ENCODE results near the gene P4HB. TPM values are rescaled to one million over a fixed set of nuclear protein-coding genes. Genes with fewer than 3 reads are reported as not detected.
A peak's percentile ranks its signal among the peaks of the same experiment; 100 is the strongest.

Gene P4HB
- total and polyA plus RNA-seq, 10 of the 15 experiments (the other 5 are each of a cell fraction or from before 2014, with no cell fraction given): 4.7 to 549 (median 361) TPM

- TF ChIP-seq TBL1XR1 (IDR thresholded peaks at IDR 0.05; ENCODE audit: low read depth, low read length) (no peak), EGR1 (IDR thresholded peaks at IDR 0.05; ENCODE audit: borderline replicate concordance in 1 of 2, low read depth in 2 of 2, low read length in 2 of 2) (no peak), ATF7 (IDR thresholded peaks at IDR 0.05; ENCODE audit: low read depth) (no peak), NR2F1 (conservative IDR thresholded peaks at IDR 0.05) (no peak), ZBED1 (IDR thresholded peaks at IDR 0.05; ENCODE audit: borderline replicate concordance) (no peak)
Measured at GRCh38 chr17:81904600-81905423, 44.5 kb upstream of the P4HB start (continued).

DNA sequence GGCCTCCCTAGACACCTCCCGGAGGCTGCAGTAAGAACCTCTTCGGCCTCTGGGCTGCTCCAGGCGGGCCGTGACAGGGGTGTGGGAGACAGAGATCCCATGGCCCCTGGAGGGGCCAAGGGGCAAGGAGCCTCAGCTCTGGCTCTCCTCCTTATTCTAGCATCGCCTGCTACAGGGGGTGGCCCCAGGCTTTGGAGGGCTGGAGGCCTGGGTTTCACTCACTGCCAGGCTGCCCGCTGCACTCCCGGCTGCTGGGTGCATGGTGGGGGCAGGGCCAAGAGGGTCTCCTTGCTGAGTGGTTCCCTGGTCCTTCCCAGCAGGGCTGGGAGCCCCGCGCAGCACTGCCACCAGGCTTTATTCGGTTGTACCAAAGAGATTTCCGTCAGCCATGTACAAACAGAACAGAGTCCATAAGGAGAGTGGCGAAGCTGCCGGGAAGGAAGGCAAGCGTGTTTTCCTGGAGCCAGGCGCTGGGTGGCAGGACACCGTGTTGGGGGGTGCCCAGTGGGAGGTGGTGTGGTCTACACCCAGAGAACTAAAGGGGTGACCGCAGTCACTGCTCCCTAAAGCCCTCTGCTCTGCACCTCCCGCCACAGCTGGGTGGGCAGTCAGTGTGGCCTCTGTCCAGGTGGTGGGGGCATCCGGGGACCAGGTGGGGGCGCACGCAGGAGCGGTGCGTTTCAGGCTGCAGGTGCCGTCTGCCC is 43.7 kb upstream of the P4HB start:
- intact Hi-C loops (cut with micrococcal nuclease; ENCODE audit: unreplicated experiment): no loop called here
- H3K79me2 ChIP-seq (ENCODE audit: control insufficient read depth, insufficient read depth, low read length): no peaks in the 10 kb centered on the region
- CTCF ChIA-PET: no interaction called here
- no peak overlapping the region for H2AFZ ChIP-seq (ENCODE audit: control insufficient read depth, low read depth, low read length)
- H3K9me3 ChIP-seq (replicated peaks; ENCODE audit: control insufficient read depth, insufficient read depth, low read length): no peaks in the 10 kb centered on the region
- TF ChIP-seq RCOR1 (conservative IDR thresholded peaks at IDR 0.05; ENCODE audit: low read depth, low read length) (no peak), POLR2AphosphoS5 (IDR thresholded peaks at IDR 0.05; ENCODE audit: low read length) (no peak), BMI1 (IDR thresholded peaks at IDR 0.05; ENCODE audit: borderline replicate concordance) (no peak), EP300 (IDR thresholded peaks at IDR 0.05; ENCODE audit: borderline replicate concordance in 1 of 2, control insufficient read depth in 1 of 2, low read depth in 2 of 2, low read length in 2 of 2) (no peak), IKZF2 (IDR thresholded peaks at IDR 0.05) (no peak), WRNIP1 (IDR thresholded peaks at IDR 0.05; ENCODE audit: borderline replicate concordance, low read depth, low read length) (no peak), PAX5 (IDR thresholded peaks at IDR 0.05; ENCODE audit: borderline replicate concordance, low read depth, low read length) (no peak), ELK1 (IDR thresholded peaks at IDR 0.05; ENCODE audit: low read depth, low read length) (no peak), HSF1 (IDR thresholded peaks at IDR 0.05; ENCODE audit: low read depth, low read length) (no peak), SMC3 (IDR thresholded peaks at IDR 0.05; ENCODE audit: borderline replicate concordance, low read length) (no peak), HCFC1 (IDR thresholded peaks at IDR 0.05; ENCODE audit: low read length) (no peak), RELA (IDR thresholded peaks at IDR 0.05; ENCODE audit: borderline replicate concordance, partially characterized antibody) (no peak), TCF7 (IDR thresholded peaks at IDR 0.05; ENCODE audit: borderline replicate concordance) (no peak), CHD1 (IDR thresholded peaks at IDR 0.05; ENCODE audit: low read depth, low read length) (no peak), CBX3 (IDR thresholded peaks at IDR 0.05; ENCODE audit: borderline replicate concordance, low read depth) (no peak)
- H3K9ac ChIP-seq (ENCODE audit: control insufficient read depth, insufficient read depth, low read length): no peak overlapping the region
- H4K20me1 ChIP-seq (ENCODE audit: control insufficient read depth, insufficient read depth): no peaks in the 10 kb centered on the region
- TSS peak; percentile 47 for BruUV-seq (replicated peaks)
- H3K36me3 ChIP-seq (ENCODE audit: control insufficient read depth in 2 of 2, insufficient read depth in 2 of 2, low read length in 1 of 2): peaks cover 3 to 4% of the 10 kb centered on the region in 2 experiments; a peak in 3 of 4 replicates
- RAD21 ChIA-PET (ENCODE audit: unreplicated experiment): no interaction called here
- no peak overlapping the region for H3K4me2 ChIP-seq (ENCODE audit: control insufficient read depth, insufficient read depth)
- DNase-seq (ENCODE audit: low read depth, low spot score) (no peak), FAIRE-seq (no peak), ATAC-seq (no peak)
- H3K4me3 ChIP-seq: no peak overlapping the region
- POLR2A ChIA-PET: no interaction called here
- in situ Hi-C loops (cut with MboI): no loop called here
- 96% methylated on average over 20 of the region's 24 CpGs for WGBS (ENCODE audit: insufficient coverage, insufficient replicate concordance, low lambda C conversion rate, missing lambda C conversion rate)
- no peak overlapping the region for H3K27ac ChIP-seq (ENCODE audit: control insufficient read depth, insufficient read depth)
- no peaks in the 10 kb centered on the region; a peak in 1 of 4 replicates for H3K27me3 ChIP-seq (replicated peaks in 1 of 2; ENCODE audit: control insufficient read depth in 2 of 2, insufficient read depth in 2 of 2, low read length in 1 of 2)
- H3K4me1 ChIP-seq (ENCODE audit: control insufficient read depth, insufficient read depth, low read length): no peaks in the 10 kb centered on the region
- SMC1A ChIA-PET (ENCODE audit: uncharacterized antibody, unreplicated experiment): no interaction called here
